Measurements from ENCODE around the gene PDE3A. TPM values are rescaled to one million over a fixed set of nuclear protein-coding genes. Genes with fewer than 3 reads are reported as not detected.

PDE3A gene
- total RNA-seq, 1 experiment from 2014 or later = 0.12 TPM

DNA sequence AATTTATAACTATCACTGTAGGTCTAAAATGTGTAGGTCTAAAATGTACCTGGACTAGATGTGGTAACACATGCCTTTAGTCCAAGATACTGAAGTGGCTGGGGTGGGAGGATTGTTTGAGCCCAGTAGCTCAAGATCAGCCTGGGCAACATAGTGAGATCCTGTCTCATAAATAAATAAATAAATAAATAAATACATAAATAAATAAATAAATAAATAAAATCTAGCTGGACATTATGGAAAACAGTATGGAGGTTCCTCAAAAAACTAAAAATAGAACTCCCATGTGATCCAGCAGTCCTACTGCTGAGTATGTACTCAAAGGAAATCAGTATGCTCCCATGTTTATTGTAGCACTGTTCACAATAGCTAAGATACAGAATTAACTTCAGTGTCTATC lies 24.0 kb downstream of the PDE3A start:
- POLR2A ChIA-PET = no interaction called here
- no peaks in the 10 kb centered on the region for H3K36me3 ChIP-seq (ENCODE audit: control insufficient read depth in 1 of 2, insufficient read depth in 2 of 2, low read length in 2 of 2)
- H3K27ac ChIP-seq (ENCODE audit: low read depth, low read length) = no peak overlapping the region
- no peak overlapping the region for H2AFZ ChIP-seq (ENCODE audit: low read depth, low read length, poor library complexity, severe bottlenecking)
- CTCF ChIA-PET = no interaction called here
- H3K4me2 ChIP-seq (ENCODE audit: low read length) = no peak overlapping the region
- H4K20me1 ChIP-seq (ENCODE audit: insufficient read depth) = no peaks in the 10 kb centered on the region
- RAD21 ChIA-PET (ENCODE audit: low non-redundant PET in 1 of 2, low total read pairs in 2 of 2, uncharacterized antibody in 2 of 2, unreplicated experiment in 2 of 2) = no interaction called here
- H3K9ac ChIP-seq (ENCODE audit: low read length) = no peak overlapping the region
- no peak for ATAC-seq
- H3K4me3 ChIP-seq (replicated peaks in 1 of 2; ENCODE audit: low read depth in 1 of 2, low read length in 2 of 2) = no peak overlapping the region
- H3K79me2 ChIP-seq (ENCODE audit: insufficient read depth, low read length) = no peaks in the 10 kb centered on the region
- no peak for TF ChIP-seq EZH2phosphoT487 (IDR thresholded peaks at IDR 0.05; ENCODE audit: borderline replicate concordance)
- TF ChIP-seq, protein P1, sequence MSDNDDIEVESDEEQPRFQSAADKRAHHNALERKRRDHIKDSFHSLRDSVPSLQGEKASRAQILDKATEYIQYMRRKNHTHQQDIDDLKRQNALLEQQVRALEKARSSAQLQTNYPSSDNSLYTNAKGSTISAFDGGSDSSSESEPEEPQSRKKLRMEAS (IDR thresholded peaks at IDR 0.05) = no peak
- no peak for TF ChIP-seq ZFX (IDR thresholded peaks at IDR 0.05)
- no peak for TF ChIP-seq CBX3 (IDR thresholded peaks at IDR 0.05; ENCODE audit: low read depth)
- TF ChIP-seq YY1 (IDR thresholded peaks at IDR 0.05; ENCODE audit: extremely low read depth, insufficient replicate concordance, low read depth, low read length) = no peak
- no peak for TF ChIP-seq ZBTB33 (IDR thresholded peaks at IDR 0.05; ENCODE audit: extremely low read depth, insufficient replicate concordance, low read length)
- TF ChIP-seq EGR1 (IDR thresholded peaks at IDR 0.05; ENCODE audit: low read depth) = no peak
- TF ChIP-seq TCF7L2 (IDR thresholded peaks at IDR 0.05; ENCODE audit: borderline replicate concordance, extremely low read depth, insufficient read depth, insufficient read length) = no peak
- no peak for TF ChIP-seq SP1 (IDR thresholded peaks at IDR 0.05; ENCODE audit: low read depth)
- no peak for TF ChIP-seq CTCF (IDR thresholded peaks at IDR 0.05 in 2 of 3, conservative IDR thresholded peaks at IDR 0.05 in 1 of 3; ENCODE audit: borderline replicate concordance in 1 of 3, insufficient read depth in 1 of 3, low read depth in 2 of 3, low read length in 2 of 3)
- TF ChIP-seq SRF (IDR thresholded peaks at IDR 0.05; ENCODE audit: low read depth) = no peak
- TF ChIP-seq ZNF274 (IDR thresholded peaks at IDR 0.05; ENCODE audit: low read depth, low read length) = no peak
- no peak for DNase-seq (ENCODE audit: low read depth, low spot score)
- H3K27me3 ChIP-seq (ENCODE audit: insufficient read depth, low read length) = no peaks in the 10 kb centered on the region
- no TSS peak for BruUV-seq (replicated peaks)
- no peaks in the 10 kb centered on the region for H3K9me2 ChIP-seq (ENCODE audit: insufficient read depth)
- H3K9me3 ChIP-seq (ENCODE audit: control insufficient read depth in 1 of 2, insufficient read depth in 1 of 2, low read depth in 1 of 2, low read length in 2 of 2) = no peaks in the 10 kb centered on the region
- H3K4me1 ChIP-seq (ENCODE audit: control insufficient read depth in 1 of 2, insufficient read depth in 2 of 2, low read length in 2 of 2) = no peaks in the 10 kb centered on the region
- intact Hi-C loops (cut with micrococcal nuclease) = no loop called here

All from HCT116 (cell line).